ENCODE results near the gene IGF1.

Gene IGF1

GRCh38 chr12:102444707-102445106 lies 35.7 kb downstream of the IGF1 start:
- no peak overlapping the region for H3K9ac ChIP-seq (ENCODE audit: low read length)
- no peak overlapping the region for H3K23ac ChIP-seq (ENCODE audit: low read length)
- no peaks in the 10 kb centered on the region for H3K79me2 ChIP-seq (ENCODE audit: control insufficient read depth, insufficient read depth, low read length)
- no peak overlapping the region for H3K4me3 ChIP-seq (ENCODE audit: low read length)
- H4K8ac ChIP-seq (ENCODE audit: low read depth, low read length): no peak overlapping the region
- H3K27me3 ChIP-seq (ENCODE audit: insufficient read depth, low read length, poor library complexity): no peaks in the 10 kb centered on the region
- H3K4me2 ChIP-seq (ENCODE audit: low read length): no peak overlapping the region
- H3K56ac ChIP-seq (ENCODE audit: low read length): no peak overlapping the region
- H3K4me1 ChIP-seq (ENCODE audit: control insufficient read depth, low read depth, low read length): no peaks in the 10 kb centered on the region
- no peak overlapping the region for H2BK120ac ChIP-seq (ENCODE audit: low read depth, low read length)
- no peak overlapping the region for H3K4ac ChIP-seq (ENCODE audit: low read depth, low read length)
- H3K27ac ChIP-seq (ENCODE audit: low read depth, low read length): no peak overlapping the region
- no peak overlapping the region for H2BK5ac ChIP-seq (ENCODE audit: low read length)
- no peak for DNase-seq
- H3K36me3 ChIP-seq (ENCODE audit: control insufficient read depth, insufficient read depth, low read length): no peaks in the 10 kb centered on the region
- no peak overlapping the region for H4K5ac ChIP-seq (ENCODE audit: low read length)
- H2BK15ac ChIP-seq (replicated peaks; ENCODE audit: low read depth): no peak overlapping the region
- H3K18ac ChIP-seq (ENCODE audit: low read length): no peak overlapping the region
- no peak overlapping the region for H2AK5ac ChIP-seq (ENCODE audit: low read length)
- WGBS (ENCODE audit: extremely low coverage, insufficient coverage, low lambda C conversion rate): no CpG with 5 or more reads among the region's 7 CpGs
- H3K79me1 ChIP-seq (ENCODE audit: low read length): no peaks in the 10 kb centered on the region

DNA sequence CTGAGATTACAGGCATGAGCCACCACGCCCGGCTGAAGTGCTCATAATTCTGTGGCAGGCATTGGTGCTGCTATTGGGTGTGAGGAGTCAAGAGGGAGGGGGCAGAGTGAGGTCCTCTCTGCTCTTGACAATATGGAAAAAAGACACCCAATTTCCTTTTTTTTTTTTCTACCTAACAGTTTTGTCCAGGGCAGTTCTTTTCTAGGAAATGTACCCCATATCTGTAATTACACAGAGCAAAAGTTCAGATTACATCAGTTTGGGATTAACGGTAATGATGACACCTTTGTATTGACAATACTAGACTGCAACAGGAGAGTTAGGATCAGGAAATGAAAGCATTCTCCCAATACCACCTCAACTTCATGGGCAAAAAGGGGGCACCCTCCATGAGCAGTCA lies 36.3 kb downstream of the IGF1 start:
- H3K4me3 ChIP-seq (ENCODE audit: low read length): no peak overlapping the region
- H3K9ac ChIP-seq (ENCODE audit: low read length): no peak overlapping the region
- H3K27ac ChIP-seq (ENCODE audit: low read depth, low read length): no peak overlapping the region
- no peak overlapping the region for H2BK5ac ChIP-seq (ENCODE audit: low read length)
- no peaks in the 10 kb centered on the region for H3K27me3 ChIP-seq (ENCODE audit: insufficient read depth, low read length, poor library complexity)
- no peak overlapping the region for H3K4me2 ChIP-seq (ENCODE audit: low read length)
- no peak overlapping the region for H4K5ac ChIP-seq (ENCODE audit: low read length)
- no peak for DNase-seq
- H3K36me3 ChIP-seq (ENCODE audit: control insufficient read depth, insufficient read depth, low read length): no peaks in the 10 kb centered on the region
- no peak overlapping the region for H3K23ac ChIP-seq (ENCODE audit: low read length)
- H4K8ac ChIP-seq (ENCODE audit: low read depth, low read length): no peak overlapping the region
- no peaks in the 10 kb centered on the region for H3K79me2 ChIP-seq (ENCODE audit: control insufficient read depth, insufficient read depth, low read length)
- H3K4ac ChIP-seq (ENCODE audit: low read depth, low read length): no peak overlapping the region
- H3K4me1 ChIP-seq (ENCODE audit: control insufficient read depth, low read depth, low read length): no peaks in the 10 kb centered on the region
- no peak overlapping the region for H2BK120ac ChIP-seq (ENCODE audit: low read depth, low read length)
- H2BK15ac ChIP-seq (replicated peaks; ENCODE audit: low read depth): no peak overlapping the region
- H3K18ac ChIP-seq (ENCODE audit: low read length): no peak overlapping the region
- no peaks in the 10 kb centered on the region for H3K79me1 ChIP-seq (ENCODE audit: low read length)
- no CpG with 5 or more reads among the region's 3 CpGs for WGBS (ENCODE audit: extremely low coverage, insufficient coverage, low lambda C conversion rate)
- no peak overlapping the region for H3K56ac ChIP-seq (ENCODE audit: low read length)
- H2AK5ac ChIP-seq (ENCODE audit: low read length): no peak overlapping the region

DNA sequence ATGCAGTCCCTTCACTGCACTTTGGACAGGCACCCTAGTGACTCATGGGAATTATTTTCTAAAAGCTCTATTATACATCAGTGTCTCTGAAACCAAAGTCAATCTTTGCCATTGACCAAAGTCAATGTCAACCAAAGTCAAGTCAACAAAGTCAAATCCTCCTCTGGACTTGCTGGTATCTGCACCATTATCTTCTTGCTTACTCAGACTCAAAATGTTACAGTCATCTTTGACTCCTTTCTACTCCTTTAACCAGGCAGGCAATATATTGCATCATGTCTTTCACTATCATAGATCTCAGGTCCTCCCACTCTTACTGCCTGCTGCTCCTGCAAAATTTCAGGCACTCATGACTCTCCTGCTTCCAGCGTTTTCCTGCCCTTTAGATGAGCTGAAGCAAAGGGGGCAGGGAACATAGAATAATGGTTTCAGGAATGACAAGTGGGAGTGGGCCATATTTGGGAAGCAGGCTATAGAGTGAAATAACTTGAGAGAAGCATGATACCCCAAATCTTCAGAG lies 39.2 kb downstream of the IGF1 start:
- DNase-seq: no peak
- no peak overlapping the region for H3K56ac ChIP-seq (ENCODE audit: low read length)

DNA sequence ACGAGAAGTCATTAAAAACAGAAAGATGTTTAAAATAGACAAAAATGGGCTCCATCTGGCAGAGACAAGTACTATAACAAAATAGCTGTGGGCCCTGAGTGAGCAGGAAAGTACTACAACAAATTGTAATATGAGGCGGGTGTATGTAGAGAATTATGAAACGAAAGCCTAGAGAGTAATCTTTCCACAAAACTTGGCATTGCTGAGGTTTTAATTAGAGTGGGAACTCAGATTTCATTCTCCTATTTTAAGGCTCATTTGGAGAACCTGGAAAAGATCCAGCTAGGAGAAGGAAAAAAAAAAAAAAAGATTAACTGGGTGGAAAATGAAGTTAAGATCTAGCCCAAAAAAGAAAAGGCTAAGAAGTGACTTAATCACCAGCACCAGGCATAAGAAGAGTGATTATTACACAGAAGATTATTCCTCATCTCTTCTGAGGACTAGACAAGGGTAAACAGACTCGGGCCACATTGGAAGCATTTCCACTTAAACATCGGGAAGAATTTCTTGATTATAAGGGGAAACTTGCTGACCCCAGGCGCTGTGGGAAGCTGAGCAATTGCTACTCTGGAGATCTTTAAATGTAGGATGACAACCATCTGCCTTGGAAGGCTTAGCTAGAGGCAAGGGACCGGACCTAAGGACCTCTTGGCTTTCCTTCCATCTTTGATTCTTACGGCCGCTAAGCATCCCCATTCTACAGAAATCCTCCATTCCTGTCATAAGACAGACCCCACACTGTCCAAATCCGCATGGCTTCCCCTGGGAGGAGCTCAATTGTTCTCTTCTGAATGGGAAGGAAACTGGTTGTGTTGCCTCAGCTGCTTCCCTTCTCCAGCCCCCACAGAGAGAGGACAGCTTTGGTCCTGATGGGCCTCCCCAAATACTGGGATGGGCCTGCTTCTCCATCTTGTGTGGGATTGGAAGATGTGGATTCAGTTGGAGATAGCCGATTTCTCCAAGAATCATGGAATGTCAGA lies 40.6 kb downstream of the IGF1 start:
- no peaks in the 10 kb centered on the region for H3K79me2 ChIP-seq (ENCODE audit: control insufficient read depth, insufficient read depth, low read length)
- no peak overlapping the region for H4K8ac ChIP-seq (ENCODE audit: low read depth, low read length)
- H3K4me1 ChIP-seq (ENCODE audit: control insufficient read depth, low read depth, low read length): no peaks in the 10 kb centered on the region
- no peak overlapping the region for H3K18ac ChIP-seq (ENCODE audit: low read length)
- H3K9ac ChIP-seq (ENCODE audit: low read length): no peak overlapping the region
- WGBS (ENCODE audit: extremely low coverage, insufficient coverage, low lambda C conversion rate): no CpG with 5 or more reads among the region's 11 CpGs
- H3K27me3 ChIP-seq (ENCODE audit: insufficient read depth, low read length, poor library complexity): no peaks in the 10 kb centered on the region
- H2AK5ac ChIP-seq (ENCODE audit: low read length): no peak overlapping the region
- no peaks in the 10 kb centered on the region for H3K36me3 ChIP-seq (ENCODE audit: control insufficient read depth, insufficient read depth, low read length)
- H3K27ac ChIP-seq (ENCODE audit: low read depth, low read length): no peak overlapping the region
- no peak overlapping the region for H3K23ac ChIP-seq (ENCODE audit: low read length)
- H4K5ac ChIP-seq (ENCODE audit: low read length): no peak overlapping the region
- no peak overlapping the region for H3K56ac ChIP-seq (ENCODE audit: low read length)
- H3K79me1 ChIP-seq (ENCODE audit: low read length): no peaks in the 10 kb centered on the region
- H2BK5ac ChIP-seq (ENCODE audit: low read length): no peak overlapping the region
- H3K4me2 ChIP-seq (ENCODE audit: low read length): no peak overlapping the region
- no peak overlapping the region for H2BK120ac ChIP-seq (ENCODE audit: low read depth, low read length)
- no peak for DNase-seq
- H3K4ac ChIP-seq (ENCODE audit: low read depth, low read length): no peak overlapping the region
- no peak overlapping the region for H2BK15ac ChIP-seq (replicated peaks; ENCODE audit: low read depth)
- H3K4me3 ChIP-seq (ENCODE audit: low read length): no peak overlapping the region

More for the DNA sequence above, 39.2 kb downstream of the IGF1 start:
- Histone ChIP-seq H3K4me2 (ENCODE audit: low read length) (no peak overlapping the region), H3K79me2 (ENCODE audit: control insufficient read depth, insufficient read depth, low read length) (no peaks in the 10 kb centered on the region), H3K79me1 (ENCODE audit: low read length) (no peaks in the 10 kb centered on the region), H4K8ac (ENCODE audit: low read depth, low read length) (no peak overlapping the region), H3K4ac (ENCODE audit: low read depth, low read length) (no peak overlapping the region), H3K36me3 (ENCODE audit: control insufficient read depth, insufficient read depth, low read length) (no peaks in the 10 kb centered on the region), H3K9ac (ENCODE audit: low read length) (no peak overlapping the region), H3K4me1 (ENCODE audit: control insufficient read depth, low read depth, low read length) (no peaks in the 10 kb centered on the region), H2BK5ac (ENCODE audit: low read length) (no peak overlapping the region), H2AK5ac (ENCODE audit: low read length) (no peak overlapping the region), H4K5ac (ENCODE audit: low read length) (no peak overlapping the region), H3K27me3 (ENCODE audit: insufficient read depth, low read length, poor library complexity) (no peaks in the 10 kb centered on the region), H2BK120ac (ENCODE audit: low read depth, low read length) (no peak overlapping the region), H3K4me3 (ENCODE audit: low read length) (no peak overlapping the region), H3K27ac (ENCODE audit: low read depth, low read length) (no peak overlapping the region), H3K18ac (ENCODE audit: low read length) (no peak overlapping the region), H3K23ac (ENCODE audit: low read length) (no peak overlapping the region), H2BK15ac (replicated peaks; ENCODE audit: low read depth) (no peak overlapping the region)
- no CpG with 5 or more reads among the region's 1 CpG for WGBS (ENCODE audit: extremely low coverage, insufficient coverage, low lambda C conversion rate)

DNA sequence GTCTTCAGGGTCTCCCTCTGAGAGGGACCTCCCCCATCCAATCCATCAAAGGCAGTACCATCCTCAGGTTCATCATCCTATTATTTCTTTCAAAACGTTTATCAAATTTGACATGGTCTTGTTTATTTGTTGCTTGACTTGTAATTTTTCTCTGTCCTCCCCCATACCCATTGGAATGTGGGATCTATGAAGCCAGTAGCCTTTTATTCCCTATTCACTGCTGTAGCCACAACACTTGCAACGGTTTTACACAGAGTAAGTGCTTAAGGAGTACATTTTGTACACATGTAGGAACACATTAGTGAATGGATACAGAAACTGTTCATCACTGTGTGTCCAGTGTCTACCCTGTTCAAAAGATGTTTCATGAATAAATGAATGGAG lies 41.5 kb downstream of the IGF1 start:
- H3K9ac ChIP-seq (ENCODE audit: low read length): no peak overlapping the region
- H3K27me3 ChIP-seq (ENCODE audit: insufficient read depth, low read length, poor library complexity): no peaks in the 10 kb centered on the region
- H3K79me1 ChIP-seq (ENCODE audit: low read length): no peaks in the 10 kb centered on the region
- no peak overlapping the region for H3K4ac ChIP-seq (ENCODE audit: low read depth, low read length)
- H3K4me3 ChIP-seq (ENCODE audit: low read length): no peak overlapping the region
- WGBS (ENCODE audit: extremely low coverage, insufficient coverage, low lambda C conversion rate): no CpG with 5 or more reads among the region's 2 CpGs
- no peak overlapping the region for H3K56ac ChIP-seq (ENCODE audit: low read length)
- no peak overlapping the region for H4K5ac ChIP-seq (ENCODE audit: low read length)
- H3K4me2 ChIP-seq (ENCODE audit: low read length): no peak overlapping the region
- H2BK120ac ChIP-seq (ENCODE audit: low read depth, low read length): no peak overlapping the region
- H4K8ac ChIP-seq (ENCODE audit: low read depth, low read length): no peak overlapping the region
- H3K4me1 ChIP-seq (ENCODE audit: control insufficient read depth, low read depth, low read length): no peaks in the 10 kb centered on the region
- H3K79me2 ChIP-seq (ENCODE audit: control insufficient read depth, insufficient read depth, low read length): no peaks in the 10 kb centered on the region
- no peak overlapping the region for H3K23ac ChIP-seq (ENCODE audit: low read length)
- no peak for DNase-seq
- no peaks in the 10 kb centered on the region for H3K36me3 ChIP-seq (ENCODE audit: control insufficient read depth, insufficient read depth, low read length)
- H2BK5ac ChIP-seq (ENCODE audit: low read length): no peak overlapping the region
- H2BK15ac ChIP-seq (replicated peaks; ENCODE audit: low read depth): no peak overlapping the region
- no peak overlapping the region for H2AK5ac ChIP-seq (ENCODE audit: low read length)
- H3K27ac ChIP-seq (ENCODE audit: low read depth, low read length): no peak overlapping the region
- no peak overlapping the region for H3K18ac ChIP-seq (ENCODE audit: low read length)
